HG03025 (cell line): ENCODE measurements around the gene LRRC7.

ENCODE experiments used
- ATAC-seq: cut with Tn5 transposase; IDR thresholded peaks from one replicate; pipeline ENCODE4 v1.9.1; 2021; ENCODE audit warnings: mild to moderate bottlenecking, moderate library complexity; ENCODE audit not compliant: unreplicated experiment, low FRiP score

Gene LRRC7

GRCh38 chr1:69585666-69586065 is 17.9 kb downstream of the LRRC7 start:
- no peak for ATAC-seq

DNA sequence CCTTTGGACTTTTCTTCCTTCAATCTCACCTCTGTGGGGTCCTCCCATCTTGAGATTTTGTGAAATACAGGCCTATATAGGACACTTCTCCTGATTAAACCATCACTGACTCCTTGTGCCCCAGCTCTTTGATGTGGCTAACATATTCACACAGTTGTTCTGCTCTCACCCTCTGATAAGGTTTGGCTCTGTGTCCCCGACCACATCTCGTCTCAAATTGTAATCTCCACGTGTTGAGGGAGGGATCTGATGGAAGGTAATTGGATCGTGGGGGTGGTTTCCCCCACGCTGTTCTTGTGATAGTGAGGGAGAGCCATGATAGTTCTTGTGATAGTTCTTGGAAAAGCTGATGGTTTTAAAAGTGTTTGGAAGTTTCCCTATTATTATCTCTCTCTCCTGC is 19.7 kb downstream of the LRRC7 start:
- no peak for ATAC-seq

DNA sequence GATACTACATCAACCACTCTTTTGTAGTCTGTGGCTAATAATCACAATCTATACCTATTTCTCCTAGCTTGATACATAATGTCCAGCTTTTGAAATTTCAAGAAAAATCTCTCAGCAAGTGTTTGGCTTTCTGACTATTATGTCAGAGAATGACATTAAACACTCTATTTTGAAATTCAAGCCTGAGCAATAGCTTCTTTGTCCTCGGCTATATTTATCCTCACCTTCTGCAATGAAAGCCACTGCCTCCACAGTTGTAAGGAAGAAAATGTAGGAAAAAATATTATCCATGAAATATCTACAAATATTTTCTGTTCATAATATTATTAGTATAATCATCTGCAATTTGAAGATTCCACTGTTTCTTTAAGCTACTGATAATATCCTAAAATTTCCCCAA is 22.1 kb downstream of the LRRC7 start:
- ATAC-seq = no peak

- ATAC-seq = no peak
Observed at GRCh38 chr1:69592341-69592740, 24.6 kb downstream of the LRRC7 start.

DNA sequence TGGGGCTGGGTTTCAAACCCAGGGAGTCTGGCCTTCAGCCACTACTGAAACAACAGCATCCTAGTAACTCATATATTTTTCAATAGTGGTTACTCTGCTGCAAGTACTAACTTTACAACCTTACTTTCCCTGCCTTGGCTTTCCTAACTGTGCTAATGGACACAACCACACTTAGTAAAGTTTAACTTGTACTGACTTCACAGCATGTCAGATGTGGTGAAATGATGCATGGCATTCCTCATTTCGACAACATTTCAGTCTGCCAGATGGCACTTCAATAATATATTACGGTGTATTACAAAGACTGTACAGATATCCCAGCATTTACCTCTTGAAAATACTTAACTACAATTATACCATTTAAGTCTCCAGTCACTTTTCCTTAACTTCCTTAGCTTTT is 27.8 kb downstream of the LRRC7 start:
- ATAC-seq = no peak

DNA sequence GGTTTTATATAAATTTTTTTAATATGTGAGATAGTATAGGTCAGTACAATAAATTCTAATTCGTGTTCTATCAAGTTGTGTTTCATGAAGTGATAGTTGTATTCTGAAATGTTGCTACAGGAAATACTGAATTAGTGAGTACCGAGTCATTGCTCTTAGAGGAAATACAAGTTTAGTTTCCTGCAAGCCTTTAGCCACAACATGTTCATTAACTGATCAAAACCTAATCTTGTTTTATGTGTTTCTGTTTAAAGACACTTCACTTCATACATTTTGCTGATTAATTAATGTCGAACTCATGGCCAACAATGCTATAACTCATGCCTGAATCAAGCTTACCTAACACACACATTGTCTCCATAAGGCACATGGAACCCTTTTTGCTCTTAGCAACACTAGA is 43.6 kb downstream of the LRRC7 start:
- ATAC-seq = no peak

DNA sequence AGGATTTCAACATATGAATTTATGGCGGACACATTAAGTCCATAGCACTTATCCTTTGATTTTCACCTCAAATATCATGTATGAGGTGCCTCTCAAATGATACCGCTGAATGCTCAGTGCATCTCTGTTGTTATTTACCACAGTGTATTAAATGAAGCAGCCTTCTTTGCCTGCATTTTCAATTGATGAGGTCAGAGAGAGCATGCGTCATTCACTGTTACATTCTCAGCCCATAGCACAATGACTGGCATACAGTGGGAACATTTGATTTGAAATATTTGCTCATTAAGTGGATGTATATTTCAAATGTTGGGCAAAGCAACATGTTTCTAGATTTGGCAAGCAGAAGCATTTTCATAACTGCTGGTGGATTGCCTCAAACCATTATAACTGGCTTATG is 45.7 kb downstream of the LRRC7 start:
- no peak for ATAC-seq

GRCh38 chr1:69638673-69639072 is 71.0 kb downstream of the LRRC7 start:
- no peak for ATAC-seq

DNA sequence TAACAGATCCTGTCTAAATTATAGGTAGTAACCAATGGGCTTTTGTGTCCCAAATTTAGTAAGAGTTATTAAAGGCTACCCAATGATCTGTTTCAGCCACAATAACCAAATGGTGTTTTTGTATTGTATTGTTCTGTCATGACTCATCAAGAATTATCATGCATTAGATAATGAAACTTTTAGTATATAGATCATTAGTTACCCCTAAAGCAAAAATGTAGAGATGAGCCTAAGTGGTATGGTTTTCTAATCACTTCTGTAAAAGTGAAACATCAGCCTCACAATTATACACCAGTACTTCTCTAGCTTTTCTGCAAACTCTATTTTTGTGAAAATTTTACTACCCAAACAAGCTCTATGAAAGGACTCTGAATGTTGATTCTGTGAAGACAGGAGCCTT is 71.4 kb downstream of the LRRC7 start:
- ATAC-seq = no peak

GRCh38 chr1:69643266-69643665 is 75.5 kb downstream of the LRRC7 start:
- no peak for ATAC-seq

GRCh38 chr1:69645477-69645876 is 77.8 kb downstream of the LRRC7 start:
- no peak for ATAC-seq

DNA sequence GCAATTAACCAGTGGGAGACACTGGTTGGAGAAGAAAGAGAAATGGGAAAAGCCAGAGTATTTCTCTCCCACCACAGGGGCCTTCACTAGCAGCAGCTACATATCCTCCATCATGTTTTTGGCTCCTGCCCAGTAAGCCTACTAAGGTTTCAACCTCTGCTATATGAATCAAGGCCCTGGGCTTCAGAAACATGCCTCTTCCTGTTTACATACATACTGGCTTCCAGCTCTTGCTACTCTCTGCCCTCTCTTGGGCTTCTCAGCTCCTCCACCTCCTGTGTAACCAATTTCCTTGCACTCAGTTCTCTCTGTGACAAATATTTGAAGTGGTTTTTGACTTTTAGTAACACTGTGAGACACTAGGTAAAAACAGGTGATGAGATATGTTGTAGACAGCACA is 80.8 kb downstream of the LRRC7 start:
- ATAC-seq = no peak

- ATAC-seq = no peak
Observed at GRCh38 chr1:69649383-69649990, 81.8 kb downstream of the LRRC7 start.

DNA sequence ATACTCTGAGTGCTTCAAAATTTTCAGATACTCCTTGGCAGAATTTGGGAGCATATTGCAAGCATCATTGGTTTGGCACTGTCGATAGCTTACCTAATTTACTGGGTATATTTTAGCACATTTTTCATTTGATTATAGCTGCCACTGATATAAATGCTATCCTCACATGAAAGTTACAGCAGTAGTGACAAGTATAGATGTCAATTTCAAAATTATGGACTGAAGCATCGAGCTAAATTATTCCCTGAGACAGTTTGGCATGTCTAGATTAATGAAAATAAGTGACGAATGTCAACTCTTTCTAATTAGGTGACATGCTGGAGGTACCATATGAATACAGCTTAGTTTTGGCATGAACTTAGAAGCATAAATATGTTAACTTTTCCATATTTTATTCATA is 83.1 kb downstream of the LRRC7 start:
- no peak for ATAC-seq

DNA sequence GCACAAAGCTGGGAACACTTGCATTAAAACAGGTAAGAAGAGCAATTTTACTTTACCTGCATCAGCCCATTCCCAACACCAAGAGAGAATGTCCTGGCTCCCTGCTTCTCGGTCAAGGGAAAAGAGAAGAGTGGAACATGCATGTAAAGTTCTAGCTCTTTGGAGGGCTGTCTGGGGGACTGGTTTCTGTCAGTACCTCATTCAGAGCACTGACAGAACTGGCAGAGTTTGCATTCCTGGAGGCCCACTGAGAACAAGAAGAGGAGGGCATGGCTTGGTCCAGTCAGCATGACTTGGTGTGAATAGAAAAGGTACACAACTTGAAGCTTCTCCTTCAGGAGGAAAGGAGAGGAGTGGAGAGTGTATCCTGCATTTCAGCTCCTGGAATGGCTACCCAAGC is 83.9 kb downstream of the LRRC7 start:
- ATAC-seq = no peak

- no peak for ATAC-seq
Observed at GRCh38 chr1:69657971-69658370, 90.2 kb downstream of the LRRC7 start.

DNA sequence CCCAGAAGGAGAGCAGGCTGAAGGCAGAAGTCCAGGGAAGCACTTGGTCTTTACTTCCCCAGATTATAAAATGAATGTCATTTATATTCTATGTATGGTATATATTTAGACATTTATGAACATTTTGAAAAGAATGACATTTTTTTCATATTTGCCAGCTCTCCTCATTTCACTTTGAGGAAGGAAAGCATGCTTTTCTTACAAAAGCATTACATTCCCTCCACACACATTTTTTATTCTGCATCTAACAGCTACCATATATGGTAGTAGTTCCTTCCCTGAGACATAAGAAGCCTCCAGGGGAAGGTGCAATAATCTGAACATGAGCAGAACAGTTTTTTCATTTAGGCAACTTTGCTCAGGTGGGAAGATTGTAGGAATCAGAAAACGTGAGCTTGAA is 94.0 kb downstream of the LRRC7 start:
- no peak for ATAC-seq

DNA sequence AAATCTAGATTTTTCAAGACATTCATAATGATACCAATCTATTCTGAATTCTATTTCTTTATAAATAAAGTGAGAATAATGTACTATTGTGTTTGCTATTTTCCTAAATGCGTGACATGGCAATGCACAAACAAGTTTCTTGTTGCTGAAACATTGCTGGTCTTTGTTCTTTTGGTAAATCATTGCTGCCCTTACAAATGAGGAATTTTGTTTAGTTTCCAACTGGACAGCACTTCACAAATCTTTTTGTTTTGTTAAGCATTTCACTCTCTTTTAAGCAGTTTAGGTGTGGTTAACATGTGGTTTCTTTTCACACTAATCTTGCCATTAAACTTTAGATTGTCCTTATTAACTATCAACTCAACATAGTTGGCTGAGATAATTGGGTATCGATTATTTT is 94.6 kb downstream of the LRRC7 start:
- ATAC-seq = no peak

GRCh38 chr1:69671363-69672010 is 103.8 kb downstream of the LRRC7 start:
- no peak for ATAC-seq

DNA sequence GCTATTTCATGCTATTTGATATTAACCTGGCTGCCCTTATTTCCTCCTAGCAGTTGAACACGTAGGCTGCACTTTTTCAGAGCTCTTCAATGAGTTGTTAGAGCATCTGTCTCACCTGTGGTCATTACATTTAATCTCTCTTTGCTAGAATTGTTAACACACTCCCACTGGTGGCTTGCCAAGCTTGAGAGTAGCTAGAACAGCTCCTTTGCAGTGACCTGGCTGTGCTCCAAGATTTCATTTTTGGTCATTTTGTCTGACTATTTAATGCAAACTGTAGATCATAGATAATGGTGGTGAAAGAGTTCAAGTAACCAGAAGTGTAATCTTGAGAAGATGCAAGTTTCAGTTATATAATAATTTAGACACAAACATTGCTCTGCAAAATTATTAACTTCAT is 105.6 kb downstream of the LRRC7 start:
- ATAC-seq = no peak

DNA sequence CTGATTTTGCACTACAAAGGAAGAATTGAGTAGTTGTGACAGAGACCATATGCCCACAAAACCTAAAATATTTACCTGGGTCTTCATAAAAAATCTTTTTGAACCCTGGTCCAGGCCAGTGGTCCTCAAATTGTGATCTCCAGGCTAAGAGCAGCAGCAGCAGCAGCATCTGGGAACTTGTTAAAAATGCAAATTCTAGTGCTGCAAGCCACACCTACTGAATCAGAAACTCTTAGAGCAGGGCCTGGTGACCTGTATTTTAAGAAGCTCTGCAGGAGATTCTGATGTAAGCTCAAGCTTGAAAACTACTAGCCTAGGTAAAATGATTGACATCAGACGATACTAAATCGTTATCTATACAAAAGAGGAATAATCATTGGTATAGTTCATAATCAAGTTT is 112.2 kb downstream of the LRRC7 start:
- no peak for ATAC-seq

DNA sequence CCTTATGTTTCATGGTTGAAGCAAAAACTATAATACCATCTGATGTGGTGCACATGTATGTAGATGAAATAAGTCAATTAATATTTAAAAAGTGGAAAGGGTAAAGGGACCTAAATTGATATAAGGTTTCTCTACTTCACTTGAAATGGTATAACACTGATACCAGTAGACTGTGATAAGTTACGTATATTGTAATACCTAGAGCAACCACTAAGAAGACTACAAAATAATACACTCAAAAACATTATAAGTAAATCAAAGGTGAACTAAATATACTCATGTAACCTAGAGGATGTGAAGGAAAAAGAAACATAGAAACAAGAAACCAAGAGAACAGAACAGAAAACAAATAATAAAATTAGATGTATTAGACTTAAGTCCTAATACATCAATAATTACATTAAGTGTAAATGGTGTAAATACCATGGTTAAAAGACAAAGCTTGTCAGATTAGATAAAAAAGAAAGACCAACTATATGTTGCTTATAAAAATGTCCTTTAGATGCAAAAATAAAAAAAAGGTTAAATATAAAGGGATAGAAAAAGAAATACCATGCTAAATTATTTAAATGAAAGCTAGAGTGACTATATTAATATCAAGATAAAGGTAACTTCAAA is 118.8 kb downstream of the LRRC7 start:
- no peak for ATAC-seq
